HG03558 (cell line): ENCODE measurements around the gene ACP6.

Experiments
- ATAC-seq: cut with Tn5 transposase; IDR thresholded peaks from one replicate; pipeline ENCODE4 v1.9.1; 2021; ENCODE audit warnings: moderate number of reproducible peaks; ENCODE audit not compliant: unreplicated experiment; ENCODE audit errors: extremely low read depth

Gene ACP6

DNA sequence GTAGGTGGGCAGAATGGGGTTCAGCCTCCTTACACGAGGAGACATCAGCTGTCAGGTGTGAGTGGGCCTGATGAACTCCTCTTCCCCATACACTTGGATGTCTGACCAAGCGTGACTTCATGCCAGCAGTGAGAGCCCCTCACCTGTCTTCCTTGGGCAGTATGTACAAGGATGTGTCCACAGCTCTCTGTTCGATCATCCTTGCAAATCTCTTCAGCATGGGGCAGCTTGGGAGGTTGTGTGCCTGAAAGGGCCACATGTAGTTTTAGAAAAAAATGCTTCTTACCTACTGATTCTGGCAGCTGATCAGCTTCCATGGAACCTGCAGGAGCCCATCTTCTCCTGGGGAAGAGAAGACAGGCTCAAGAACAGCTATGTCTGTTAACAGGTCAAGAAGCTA, 18.0 kb downstream of the ACP6 start:
- ATAC-seq: no peak

DNA sequence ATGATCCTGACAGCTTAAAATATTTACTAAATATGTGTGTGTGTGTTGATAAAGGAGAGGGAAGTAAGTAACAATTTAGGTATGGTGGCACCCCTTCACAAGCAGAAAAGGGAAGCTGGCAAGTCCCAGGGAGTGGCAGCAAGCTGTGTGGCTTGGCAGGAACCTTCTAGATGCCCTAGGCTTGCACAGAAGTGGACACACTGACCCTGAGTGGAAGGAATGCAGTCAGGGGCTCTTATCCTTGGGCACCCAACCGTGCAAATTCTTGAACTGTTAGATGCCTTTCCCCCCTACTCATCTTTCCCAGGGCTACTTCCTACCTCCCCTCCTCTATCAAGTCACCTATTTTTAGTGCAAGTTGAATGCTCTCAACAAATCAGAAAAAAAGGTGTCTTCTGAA, 18.9 kb downstream of the ACP6 start:
- ATAC-seq: no peak

DNA sequence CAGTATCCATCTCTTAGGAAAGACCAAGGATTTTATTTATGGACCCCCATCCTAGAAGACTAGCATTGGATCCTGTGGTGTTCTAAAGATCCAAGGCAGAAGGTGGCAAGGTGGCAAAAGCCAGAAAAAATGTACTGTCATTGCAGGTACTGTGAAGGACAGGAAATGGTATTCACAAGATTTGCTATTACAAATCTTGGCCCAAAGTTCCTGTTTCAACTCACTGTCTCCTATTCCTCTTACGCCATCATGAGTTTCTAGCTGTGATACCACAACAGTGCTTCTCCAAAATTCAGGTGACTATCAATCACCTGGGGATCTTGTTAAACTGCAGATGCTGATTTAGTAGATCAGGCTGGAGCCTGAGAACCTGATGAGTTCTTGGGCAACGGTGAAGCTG, 21.4 kb downstream of the ACP6 start:
- ATAC-seq: no peak

DNA sequence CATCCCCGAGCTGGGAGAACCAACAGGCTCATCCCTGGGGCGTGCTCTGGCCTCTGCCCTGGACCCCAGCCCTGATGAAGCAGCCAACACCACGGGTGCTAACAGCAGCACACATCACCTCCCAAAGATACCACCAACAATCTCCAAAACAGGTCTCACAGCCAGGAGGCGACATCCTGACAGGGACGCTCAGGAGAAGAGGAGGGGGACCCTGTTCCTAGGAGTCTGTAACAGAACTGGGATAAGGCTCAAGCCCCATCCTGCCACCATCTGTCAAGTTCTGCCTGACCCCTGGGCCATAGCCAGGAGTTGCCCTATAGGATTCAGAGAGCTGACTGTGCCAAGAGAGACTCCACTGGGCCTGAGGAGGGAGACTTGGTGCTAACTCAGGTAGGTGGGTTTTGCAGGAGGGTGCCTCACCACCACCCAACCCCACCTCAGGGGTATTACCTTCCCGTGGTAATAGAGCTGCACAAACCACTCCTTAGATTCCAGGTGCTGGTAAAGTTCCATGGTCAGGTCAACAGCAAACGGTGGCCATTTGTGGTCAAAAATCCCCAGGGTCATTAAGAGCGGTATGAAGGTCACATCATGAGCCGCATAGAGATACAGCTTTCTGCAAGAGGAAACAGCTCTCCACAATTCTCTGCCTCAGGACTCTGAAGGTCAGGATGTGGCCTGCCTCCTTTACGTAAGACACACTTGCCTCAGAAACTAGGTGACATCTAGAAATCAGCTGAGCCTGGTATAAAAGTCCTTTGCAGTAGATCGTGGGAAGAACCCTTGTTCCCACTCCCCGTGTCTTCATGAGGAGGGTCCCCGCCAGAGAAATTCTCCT, 22.3 kb downstream of the ACP6 start:
- ATAC-seq: no peak

DNA sequence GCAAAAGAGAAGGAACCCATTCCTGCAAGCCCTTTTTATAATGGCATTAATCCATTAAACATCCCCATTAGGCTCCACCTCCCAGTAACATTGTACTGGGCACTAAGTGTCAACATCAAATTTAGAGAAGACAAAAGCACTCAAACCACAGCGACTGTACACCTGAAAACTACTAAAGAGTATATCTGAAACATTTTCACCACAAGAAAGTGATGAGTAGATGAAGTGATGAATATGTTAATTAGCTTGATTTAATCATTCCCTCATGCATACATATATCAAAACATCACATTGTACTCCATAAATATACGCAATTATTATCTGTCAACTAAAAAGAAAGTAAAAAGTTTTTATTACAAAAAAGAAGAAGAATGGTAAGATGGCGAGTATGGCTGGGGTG, 26.4 kb downstream of the ACP6 start:
- no peak for ATAC-seq

DNA sequence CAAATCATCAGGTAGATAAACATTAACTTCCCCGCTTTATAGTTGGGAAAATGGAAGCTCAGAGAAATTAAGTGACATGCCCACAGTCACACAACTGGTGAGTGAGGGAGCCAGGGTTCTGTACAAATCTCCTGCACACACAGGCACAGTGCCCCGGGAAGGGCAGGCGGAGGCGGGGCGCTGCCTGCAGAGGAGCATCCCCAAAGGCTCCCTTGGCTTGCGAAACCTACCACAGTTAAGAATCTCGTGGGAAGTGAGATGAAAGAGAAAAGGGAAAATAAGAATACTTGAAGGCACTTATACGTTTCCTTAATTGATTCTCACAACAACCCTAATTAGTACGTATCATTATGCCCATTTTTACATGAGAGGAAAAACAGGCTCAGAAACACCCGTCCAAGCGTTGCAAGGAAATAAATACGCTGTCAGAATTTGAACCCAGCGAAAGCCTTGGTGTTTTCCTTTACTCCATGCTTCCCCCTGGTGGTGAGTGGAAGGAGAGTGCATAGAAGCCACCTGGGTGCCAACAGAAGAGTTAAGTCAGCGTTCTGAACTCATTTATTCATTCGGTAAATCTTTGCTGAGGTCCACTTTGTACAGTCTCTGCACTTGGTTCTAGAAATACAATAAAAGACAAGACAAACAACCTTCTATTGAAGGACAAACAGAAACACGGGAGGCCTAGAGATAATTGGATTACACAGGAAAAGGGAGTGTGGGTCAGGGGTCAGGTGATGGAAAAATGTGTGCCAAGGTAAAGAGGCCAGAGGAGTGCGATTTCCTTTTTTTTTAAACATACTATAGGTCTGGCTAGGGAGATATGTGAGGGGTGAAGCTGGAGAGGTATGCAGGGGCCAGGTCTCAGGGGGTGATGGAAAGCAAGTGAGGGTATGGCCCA, 28.4 kb downstream of the ACP6 start:
- ATAC-seq: no peak

DNA sequence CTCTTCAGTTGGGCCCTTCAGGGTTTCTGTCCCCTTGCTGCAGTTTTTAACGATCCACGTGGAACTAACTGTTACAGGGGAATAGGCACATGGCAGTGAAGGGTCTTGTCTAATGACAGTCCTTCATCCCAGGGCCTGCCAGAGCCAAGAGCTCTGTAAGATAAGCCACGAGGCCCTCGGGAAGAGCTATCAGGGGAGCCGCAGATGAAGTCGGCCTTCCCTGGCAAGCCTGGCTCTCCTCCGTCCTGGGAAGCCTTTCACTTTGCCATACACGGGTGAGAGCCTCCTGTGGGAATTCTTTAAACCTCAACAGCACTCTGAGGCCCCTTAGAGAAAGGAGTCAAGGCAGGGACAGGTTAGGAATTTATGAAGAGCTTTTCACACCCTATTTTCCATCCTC, 29.0 kb downstream of the ACP6 start:
- no peak for ATAC-seq

DNA sequence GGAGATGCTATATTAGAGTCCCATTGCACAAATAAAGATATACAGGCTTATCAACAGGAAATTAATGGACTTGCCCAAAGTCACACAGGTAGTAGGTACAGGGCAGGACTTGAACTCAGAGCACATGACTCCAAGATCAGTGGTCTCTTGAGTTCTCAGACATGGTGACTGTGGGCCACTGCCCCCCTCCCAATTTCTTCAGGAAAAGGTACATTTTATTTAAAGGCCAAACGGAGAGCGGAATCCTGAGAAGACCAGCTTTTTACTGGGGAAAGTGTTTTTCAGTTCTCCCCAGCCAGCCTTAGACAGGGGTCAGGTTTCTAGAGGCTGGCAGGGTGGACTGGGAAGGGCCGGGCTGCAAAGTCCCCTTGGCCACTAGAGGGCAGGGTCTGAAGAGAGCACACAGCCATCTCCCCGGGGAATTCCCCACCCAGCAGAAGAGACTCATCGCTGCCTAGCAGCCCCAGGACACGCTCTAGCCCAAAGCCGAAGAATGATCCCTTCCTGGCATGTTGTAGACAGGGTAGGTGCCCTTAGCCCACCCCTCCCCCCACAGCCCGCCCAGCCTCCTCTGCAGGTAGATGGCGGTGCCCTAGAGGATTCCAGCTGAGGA, 29.7 kb downstream of the ACP6 start:
- no peak for ATAC-seq

DNA sequence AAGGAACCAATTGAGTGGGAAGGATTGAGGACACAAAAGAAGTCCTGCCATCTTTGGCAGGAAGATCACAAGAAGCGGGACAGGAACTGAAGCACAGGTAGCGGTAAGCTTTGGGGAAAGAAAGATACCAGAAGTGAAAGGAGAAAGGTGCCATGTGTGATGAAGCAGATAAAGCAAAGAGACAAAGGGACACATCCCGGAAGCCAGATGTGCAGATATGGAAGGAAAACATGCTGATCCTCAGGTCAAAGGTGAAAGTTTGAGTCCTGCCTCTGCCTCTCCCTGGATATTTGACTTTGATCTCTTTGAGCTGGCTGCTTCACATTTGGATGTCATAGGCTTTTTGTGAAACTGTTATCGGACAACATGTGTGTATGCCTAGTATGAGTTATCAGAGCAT, 34.0 kb downstream of the ACP6 start:
- ATAC-seq: no peak

DNA sequence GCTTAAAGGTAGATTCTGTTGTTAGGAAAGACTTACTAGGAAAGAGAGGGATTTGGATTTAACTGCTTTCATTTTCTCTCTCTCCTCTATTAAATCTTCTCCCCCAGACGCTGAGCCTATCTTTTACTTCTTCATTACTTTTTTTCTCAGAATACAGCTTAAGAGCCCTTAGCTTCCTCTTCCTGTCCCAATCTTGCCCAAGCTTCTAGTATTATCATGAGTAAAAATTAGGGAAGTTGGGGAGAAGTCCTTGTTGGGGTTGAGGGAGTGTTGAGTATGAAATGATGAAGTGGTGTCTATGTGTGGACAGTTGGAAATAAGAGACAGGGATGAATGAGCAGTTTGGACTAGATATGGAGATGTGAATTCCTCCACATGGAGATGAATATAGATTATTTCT, 35.0 kb downstream of the ACP6 start:
- no peak for ATAC-seq

DNA sequence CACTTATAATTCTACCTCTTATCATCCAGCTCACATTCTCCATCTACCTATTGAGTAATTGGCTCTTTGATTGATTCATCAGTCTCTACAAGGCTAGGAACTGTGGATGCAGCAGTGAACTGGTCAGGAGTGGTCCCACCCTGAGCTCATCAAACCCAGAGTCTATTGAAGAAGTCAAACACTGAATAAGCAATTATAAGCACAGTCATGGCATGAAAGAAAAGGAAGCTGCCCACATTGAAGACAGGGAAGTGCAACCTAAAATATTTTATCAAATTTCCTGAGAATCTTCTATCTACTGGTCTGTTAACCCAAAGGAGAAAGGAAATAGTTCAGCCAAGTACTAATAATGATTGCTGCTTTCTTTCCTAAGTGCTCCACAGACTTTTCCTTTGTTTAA, 35.7 kb downstream of the ACP6 start:
- ATAC-seq: no peak

DNA sequence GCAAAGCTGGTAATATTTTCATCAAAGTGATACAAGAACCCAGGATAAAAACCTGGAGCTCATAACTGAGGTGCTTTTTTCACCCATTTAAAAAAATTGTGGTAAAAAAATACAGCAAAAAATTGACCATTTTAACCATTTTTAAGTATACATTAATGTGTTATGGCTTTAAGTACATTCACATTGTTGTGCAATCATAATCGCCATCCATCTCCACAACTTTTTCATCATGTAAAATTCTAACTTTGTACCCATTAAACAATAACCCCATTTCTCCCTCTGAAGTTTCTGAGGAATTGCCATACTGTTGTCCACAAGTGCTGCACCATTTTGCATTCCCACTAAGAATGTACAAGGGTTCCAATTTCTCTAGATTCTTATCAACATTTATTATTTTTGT, 36.6 kb downstream of the ACP6 start:
- no peak for ATAC-seq

DNA sequence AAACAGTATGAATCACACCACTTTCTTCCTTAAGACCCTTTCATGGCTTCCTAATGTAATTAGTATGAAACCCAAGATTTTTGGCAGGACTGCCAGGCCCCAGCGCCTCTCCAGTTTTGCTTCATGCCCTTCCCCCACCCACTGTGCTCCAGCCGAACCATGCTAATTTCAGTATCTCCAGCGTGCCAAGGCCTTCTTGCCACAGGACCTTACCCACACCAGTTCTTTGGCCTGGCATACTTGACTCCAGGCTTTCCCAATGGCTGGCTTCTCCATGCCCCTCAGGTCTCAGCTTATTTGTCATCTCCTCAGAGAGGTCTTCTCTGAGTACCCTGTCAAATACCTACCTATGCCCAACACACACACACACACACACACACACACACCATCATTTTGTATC, 38.5 kb downstream of the ACP6 start:
- no peak for ATAC-seq

DNA sequence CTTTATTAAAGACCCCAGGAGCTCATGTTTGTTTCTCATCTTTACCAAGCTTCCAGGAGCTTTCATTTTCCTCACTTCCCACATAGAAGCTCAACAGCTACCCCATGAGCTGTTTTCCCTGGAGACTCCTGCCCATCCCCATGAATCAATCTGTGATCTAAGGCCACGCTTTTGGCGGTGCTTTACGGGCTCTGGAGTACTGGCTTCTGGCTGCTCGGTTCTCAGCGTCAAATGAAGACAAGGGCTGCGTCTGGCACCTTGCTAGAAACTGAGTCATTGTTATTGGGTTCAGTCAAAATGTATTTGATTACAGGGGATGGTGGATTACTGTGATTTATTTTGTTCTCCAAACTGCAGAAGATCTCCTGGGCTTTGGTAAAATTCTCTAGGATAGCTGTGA, 39.9 kb downstream of the ACP6 start:
- no peak for ATAC-seq

DNA sequence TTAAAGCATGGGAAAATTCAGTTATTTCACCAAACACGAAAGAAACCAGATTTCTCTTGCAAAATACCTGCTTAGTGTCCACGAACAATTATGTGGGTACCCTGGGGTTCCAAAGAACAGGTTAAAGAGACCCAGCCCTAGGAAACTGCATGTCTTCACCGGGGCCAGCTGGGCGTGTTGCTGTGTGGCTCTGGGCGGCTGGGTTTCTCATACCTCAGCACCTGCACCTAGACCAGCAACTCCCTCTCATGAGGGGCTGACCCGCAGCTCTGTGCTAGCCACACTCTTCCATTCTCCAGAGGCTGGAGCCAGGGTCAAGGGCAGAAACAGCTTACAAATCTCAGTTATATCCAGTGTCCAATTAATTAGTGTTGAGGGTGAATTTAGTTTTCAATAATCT, 40.3 kb downstream of the ACP6 start:
- no peak for ATAC-seq

DNA sequence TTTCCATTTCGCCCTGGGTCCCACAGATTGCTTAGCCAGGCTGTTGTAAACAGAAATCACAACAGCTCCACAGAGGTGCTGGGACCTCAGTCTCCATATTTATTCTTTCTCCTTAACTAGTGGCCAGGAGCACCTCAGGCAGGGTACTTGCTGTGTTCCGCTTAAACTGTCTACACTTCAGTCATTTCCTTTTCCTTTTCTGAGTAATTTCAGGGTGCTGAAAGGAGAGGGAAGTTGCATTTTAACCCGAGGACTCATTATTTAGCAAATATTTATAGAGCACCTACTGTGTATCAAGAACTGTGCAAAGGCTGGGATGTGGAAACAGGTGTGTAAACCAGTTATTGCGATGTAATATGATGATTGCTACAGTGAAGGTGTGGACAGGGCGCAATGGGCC, 41.9 kb downstream of the ACP6 start:
- no peak for ATAC-seq

DNA sequence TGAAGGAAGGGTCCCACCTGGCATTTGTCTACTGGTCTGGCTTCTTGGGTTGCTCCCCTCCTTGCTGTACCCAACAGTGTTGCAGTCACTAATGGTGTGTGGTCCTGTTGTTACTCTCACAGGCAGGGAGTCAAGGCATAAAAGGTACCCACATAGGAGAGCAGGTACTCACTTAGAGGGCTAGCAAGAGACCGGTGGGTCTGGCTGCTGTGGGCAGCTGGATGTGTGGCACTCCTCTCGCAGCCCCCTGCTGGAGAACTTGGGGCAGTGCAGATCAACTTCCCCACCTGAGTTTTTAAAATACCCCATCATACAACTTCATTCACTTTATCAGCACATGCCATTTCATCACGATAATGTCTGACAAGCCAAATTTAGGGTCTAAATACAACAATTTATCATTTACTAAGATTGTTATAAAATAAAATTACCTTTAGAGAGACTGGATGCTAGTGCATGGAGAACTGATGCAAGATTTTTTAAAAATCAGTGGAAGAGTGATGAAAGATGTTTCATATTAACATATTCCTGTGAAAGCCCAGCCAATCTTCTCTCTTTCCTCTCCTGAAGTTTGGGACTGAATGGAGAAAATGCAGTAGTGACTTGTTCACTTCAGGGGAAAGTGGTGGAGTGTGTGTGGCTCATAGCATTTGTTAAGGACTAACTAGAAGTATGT, 42.8 kb downstream of the ACP6 start:
- no peak for ATAC-seq

DNA sequence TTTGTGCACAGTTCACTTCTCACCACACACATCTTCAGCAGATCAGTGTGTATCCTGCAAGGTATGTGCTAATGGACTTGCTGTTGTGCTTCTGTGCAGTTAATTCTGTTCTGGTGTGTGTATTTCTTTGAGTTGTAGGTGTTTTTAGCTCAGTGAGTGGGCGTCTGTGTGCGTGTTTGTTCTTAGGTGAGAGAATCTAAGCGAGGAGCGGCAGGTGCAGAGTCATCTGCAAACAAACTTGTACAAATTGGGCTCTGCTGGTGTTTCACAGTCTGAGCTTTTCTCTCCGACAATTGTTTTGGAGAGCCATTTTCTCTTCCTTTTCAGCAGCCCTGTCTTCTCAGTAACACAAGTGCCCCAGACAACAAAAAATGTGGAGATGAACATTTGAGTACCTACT, 43.6 kb downstream of the ACP6 start:
- no peak for ATAC-seq

DNA sequence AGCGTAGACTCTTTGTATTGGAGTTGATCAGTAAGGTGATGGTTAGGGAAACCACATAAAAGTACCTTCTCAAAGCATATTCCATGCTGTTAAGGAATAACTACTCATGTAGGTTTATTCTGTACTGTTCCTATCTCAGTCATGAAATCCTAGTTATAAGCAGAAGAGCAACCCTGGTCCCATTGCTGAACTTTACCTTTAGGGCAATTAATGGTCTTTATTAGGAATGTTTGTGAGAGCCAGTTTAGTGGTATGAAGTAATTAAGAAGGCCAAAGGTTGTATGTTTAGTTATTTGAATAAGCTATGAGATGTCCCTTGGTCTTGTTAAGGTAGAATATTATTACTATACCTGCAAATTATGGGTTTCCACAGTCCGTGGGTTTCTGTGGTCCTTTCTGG, 44.0 kb downstream of the ACP6 start:
- no peak for ATAC-seq

DNA sequence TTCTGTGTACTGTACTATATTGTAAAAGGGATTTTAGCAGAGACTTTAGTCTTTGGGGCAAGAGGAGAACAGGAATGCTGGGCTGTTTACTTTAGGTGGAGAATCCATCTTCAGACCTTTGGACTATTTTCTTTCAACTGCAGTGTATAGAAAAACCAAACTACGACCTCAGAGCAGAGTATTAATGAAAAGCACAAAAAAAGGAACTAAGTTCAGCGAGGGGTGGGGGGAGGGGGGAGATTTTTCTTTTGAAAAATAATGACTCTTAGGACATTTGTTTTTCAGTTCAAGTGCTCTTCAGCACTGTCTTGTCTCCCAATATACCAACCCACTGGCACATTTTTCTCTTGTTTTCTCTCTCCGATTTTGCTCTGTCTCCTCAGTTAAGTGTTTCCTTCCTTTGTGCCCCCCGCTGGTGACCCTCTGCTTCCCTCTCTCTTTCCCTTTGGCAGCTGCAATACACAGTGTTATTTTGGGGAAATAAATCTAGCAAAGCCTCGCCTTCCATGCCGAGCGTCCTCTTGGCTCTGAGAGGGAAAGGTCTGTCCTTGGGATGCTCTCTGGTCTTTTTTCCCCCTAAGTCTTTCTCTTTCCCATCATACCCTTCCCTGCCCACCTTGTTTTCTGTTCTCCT, 44.8 kb downstream of the ACP6 start:
- ATAC-seq: no peak
